LNCAP (cell line): Measurements from ENCODE around the gene LMCD1.

Source experiments
- CTCF ChIP-seq: fragments of 450-650 bp; IDR thresholded peaks from 2 replicates; pipeline ENCODE4 v1.5.1; 2017; ENCODE audit warnings: mild to moderate bottlenecking

LMCD1 gene

GRCh38 chr3:8499181-8499611 is 2.4 kb upstream of the LMCD1 start:
- no peak for TF ChIP-seq CTCF

GRCh38 chr3:8500319-8500988 is 1.2 kb upstream of the LMCD1 start:
- no peak for TF ChIP-seq CTCF

DNA sequence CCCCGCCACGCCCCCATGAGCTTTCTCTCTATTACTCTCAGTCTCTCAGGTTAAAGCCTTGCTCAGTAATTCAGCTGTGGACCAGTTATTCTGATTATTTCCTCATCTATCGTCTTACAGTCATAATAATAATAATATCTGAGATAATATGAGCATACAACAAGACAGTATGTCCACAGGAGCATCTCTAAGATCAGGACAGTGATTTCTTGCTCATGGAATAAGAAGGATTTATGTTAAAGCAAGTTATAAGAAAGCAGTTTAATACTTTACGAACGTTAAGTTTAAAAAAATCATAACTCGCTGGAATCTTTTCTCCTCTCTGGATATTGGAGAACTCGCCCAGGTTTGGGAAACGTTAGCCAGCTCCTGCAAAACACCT is 643 bp upstream of the LMCD1 start:
- no peak for TF ChIP-seq CTCF

DNA sequence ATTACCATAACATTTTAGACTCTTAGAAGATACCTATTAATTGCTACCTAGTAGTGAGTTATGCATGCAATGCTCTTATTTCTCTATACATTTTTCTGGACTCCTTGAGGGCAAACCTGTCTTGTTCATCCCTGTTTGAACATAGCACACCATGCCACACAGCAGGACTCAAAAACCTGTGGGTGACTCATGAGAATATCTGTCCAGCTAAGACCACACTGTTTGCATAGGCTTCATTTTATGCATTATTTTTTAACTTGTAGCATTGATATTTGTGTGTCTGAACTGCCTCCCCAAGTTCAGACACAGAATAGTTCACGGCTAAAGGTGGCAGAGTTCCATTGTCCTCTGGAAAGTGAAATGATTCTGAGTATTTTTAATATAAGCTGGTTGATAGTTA is 1.8 kb downstream of the LMCD1 start:
- no peak for TF ChIP-seq CTCF

DNA sequence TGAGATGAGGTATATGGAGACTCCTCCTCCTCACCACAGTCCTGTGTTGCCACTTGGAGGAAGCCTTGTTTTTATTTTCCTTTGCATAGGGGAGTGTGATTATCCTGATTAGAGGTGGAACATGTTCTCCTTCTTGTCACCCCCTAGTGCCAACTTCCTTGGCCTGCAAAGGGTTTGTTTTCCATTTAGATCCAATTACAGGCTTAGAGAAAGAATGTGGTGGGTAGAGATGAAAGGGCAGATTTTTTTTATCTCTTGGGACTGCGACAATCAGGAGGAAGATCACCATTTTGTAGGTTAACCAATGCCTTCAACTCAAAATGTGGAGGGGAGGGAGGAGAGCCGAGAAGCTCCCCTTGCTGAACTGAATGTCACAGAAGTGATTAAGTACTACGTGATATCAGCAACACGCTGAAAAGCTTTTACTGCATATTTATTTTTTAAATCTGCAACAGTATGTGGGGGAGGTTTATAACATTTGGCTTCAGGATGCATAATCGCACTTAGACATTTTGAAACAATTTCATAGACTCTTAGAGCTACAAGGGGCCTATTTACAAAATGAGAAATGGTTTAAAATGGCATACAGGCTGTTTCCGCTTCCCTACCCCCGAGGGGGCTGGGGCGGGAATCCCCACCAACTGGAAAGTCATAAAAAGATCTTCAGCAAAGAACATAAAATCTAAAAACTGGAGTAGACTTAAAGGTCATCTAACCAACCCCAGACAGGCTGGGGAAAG is 2.4 kb downstream of the LMCD1 start:
- TF ChIP-seq CTCF = no peak

- TF ChIP-seq CTCF = no peak
These were observed 3.0 kb downstream of the LMCD1 start for GRCh38 chr3:8504611-8504973.

DNA sequence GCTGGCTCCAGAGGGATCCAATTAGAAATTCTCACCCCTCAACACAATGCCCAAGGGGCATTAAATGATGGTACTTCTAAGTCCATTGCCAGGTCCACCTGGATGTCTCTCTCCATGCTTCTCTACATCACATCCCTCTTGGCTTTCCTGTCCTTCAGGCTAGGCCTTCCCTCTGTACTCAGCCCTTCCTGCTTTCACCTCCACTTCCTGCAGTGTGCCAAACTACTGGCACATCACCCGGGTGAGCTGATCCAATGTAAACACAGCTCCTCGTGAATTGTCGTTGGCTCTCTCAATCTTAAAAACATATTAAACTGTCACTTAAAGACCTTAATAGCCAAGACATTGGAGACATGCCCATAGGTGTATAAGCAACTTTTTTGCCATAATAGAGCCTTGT is 4.0 kb downstream of the LMCD1 start:
- TF ChIP-seq CTCF = no peak
